Neural crest cell (in vitro differentiated cells): ENCODE results near the gene TBC1D14. TPM values are rescaled to one million over a fixed set of nuclear protein-coding genes. Genes with fewer than 3 reads are reported as not detected.

ENCODE experiments used
- DNase-seq: peaks from one replicate; pipeline ENCODE4 v3.0.0; 2021; ENCODE audit warnings: low read depth, mixed read lengths, low spot score
- H3K27ac Mint-ChIP-seq: one replicate; pipeline ENCODE4 v1.8.0; 2021; ENCODE audit warnings: mild to moderate bottlenecking, mixed read lengths; ENCODE audit not compliant: unreplicated experiment
- H3K27me3 Mint-ChIP-seq: 2 replicates; pipeline ENCODE4 v1.8.0; 2021; ENCODE audit warnings: low read depth, mild to moderate bottlenecking, mixed read lengths
- H3K36me3 Mint-ChIP-seq: 2 replicates; pipeline ENCODE4 v1.8.0; 2021; ENCODE audit warnings: low read depth, mild to moderate bottlenecking, mixed read lengths
- H3K4me1 Mint-ChIP-seq: 2 replicates; pipeline ENCODE4 v1.8.0; 2021; ENCODE audit warnings: mixed read lengths
- H3K4me3 Mint-ChIP-seq: one replicate; pipeline ENCODE4 v1.8.0; 2021; ENCODE audit warnings: mild to moderate bottlenecking, mixed read lengths
- H3K9me3 Mint-ChIP-seq: 2 replicates; pipeline ENCODE4 v1.8.0; 2021; ENCODE audit warnings: mixed read lengths
- CTCF ChIP-seq: fragments of 200-600 bp; sonication (generic); conservative IDR thresholded peaks from 2 replicates; pipeline ENCODE4 v1.5.0; 2021; ENCODE audit warnings: antibody characterized with exemption, mild to moderate bottlenecking
- total RNA-seq: library from RNA; stranded (reverse); gene quantifications from 2 replicates; pipeline ENCODE4 v1.2.1, GENCODE V29; 2021

The TBC1D14 gene
- total RNA-seq, 1 donor from 2014 or later, result 56.3 TPM

- Mint-ChIP-seq H3K4me1 (peaks cover 14% of the 10 kb centered on the region), H3K9me3 (no peaks in the 10 kb centered on the region), H3K36me3 (peaks cover 20% of the 10 kb centered on the region), H3K27ac (no peak overlapping the region), H3K27me3 (no peaks in the 10 kb centered on the region), H3K4me3 (no peak overlapping the region)
- no peak for TF ChIP-seq CTCF
- no peak for DNase-seq
These were observed 34.6 kb upstream of the TBC1D14 start for GRCh38 chr4:6874981-6875380.

GRCh38 chr4:6875431-6875831 lies 34.2 kb upstream of the TBC1D14 start:
- Mint-ChIP-seq H3K4me1 (peaks cover 14% of the 10 kb centered on the region), H3K9me3 (no peaks in the 10 kb centered on the region), H3K36me3 (peaks cover 20% of the 10 kb centered on the region)

DNA sequence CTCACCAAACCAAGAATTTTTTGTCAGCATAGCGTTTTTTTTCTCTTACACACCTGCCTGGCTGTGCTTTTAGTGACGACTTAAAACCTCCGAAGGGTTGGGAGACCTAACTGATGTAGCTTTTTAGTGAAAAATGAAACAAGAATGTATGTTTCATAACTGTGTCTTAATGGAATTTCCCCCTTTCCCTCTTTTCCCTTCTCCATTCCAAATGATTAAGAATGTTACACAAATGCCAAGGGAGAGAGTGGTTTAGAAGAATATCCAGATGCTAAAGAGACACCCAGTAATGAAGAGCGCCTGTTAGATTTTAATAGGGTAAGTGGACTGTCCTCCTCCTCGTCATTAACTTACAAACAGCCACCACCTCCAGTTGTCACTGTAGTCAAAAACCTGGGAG lies 33.2 kb upstream of the TBC1D14 start:
- TF ChIP-seq CTCF, result no peak
- H3K27ac Mint-ChIP-seq, result no peak overlapping the region
- no peak overlapping the region for H3K4me3 Mint-ChIP-seq
- no peaks in the 10 kb centered on the region for H3K9me3 Mint-ChIP-seq
- peaks cover 14% of the 10 kb centered on the region for H3K4me1 Mint-ChIP-seq
- H3K36me3 Mint-ChIP-seq, result peaks cover 22% of the 10 kb centered on the region
- DNase-seq, result no peak
- H3K27me3 Mint-ChIP-seq, result no peaks in the 10 kb centered on the region

More at GRCh38 chr4:6875431-6875831, 34.2 kb upstream of the TBC1D14 start:
- Mint-ChIP-seq H3K4me3 (no peak overlapping the region), H3K27me3 (no peaks in the 10 kb centered on the region), H3K27ac (no peak overlapping the region)
- no peak for TF ChIP-seq CTCF
- DNase-seq, result no peak

GRCh38 chr4:6877067-6877466 lies 32.6 kb upstream of the TBC1D14 start:
- Mint-ChIP-seq H3K4me1 (peaks cover 14% of the 10 kb centered on the region), H3K9me3 (no peaks in the 10 kb centered on the region), H3K27ac (peak overlapping the region; percentile 54), H3K27me3 (no peaks in the 10 kb centered on the region), H3K36me3 (peaks cover 21% of the 10 kb centered on the region), H3K4me3 (no peak overlapping the region)
- no peak for DNase-seq
- no peak for TF ChIP-seq CTCF

- Mint-ChIP-seq H3K27ac (no peak overlapping the region), H3K27me3 (no peaks in the 10 kb centered on the region)
These were observed 31.1 kb upstream of the TBC1D14 start for GRCh38 chr4:6878451-6879059.

More at GRCh38 chr4:6878451-6879059, 31.1 kb upstream of the TBC1D14 start:
- Mint-ChIP-seq H3K4me3 (no peak overlapping the region), H3K9me3 (no peaks in the 10 kb centered on the region), H3K36me3 (peaks cover 23% of the 10 kb centered on the region), H3K4me1 (peaks cover 14% of the 10 kb centered on the region)
- no peak for TF ChIP-seq CTCF
- DNase-seq, result no peak
